ENCODE results near the gene FAM241B.

DNA sequence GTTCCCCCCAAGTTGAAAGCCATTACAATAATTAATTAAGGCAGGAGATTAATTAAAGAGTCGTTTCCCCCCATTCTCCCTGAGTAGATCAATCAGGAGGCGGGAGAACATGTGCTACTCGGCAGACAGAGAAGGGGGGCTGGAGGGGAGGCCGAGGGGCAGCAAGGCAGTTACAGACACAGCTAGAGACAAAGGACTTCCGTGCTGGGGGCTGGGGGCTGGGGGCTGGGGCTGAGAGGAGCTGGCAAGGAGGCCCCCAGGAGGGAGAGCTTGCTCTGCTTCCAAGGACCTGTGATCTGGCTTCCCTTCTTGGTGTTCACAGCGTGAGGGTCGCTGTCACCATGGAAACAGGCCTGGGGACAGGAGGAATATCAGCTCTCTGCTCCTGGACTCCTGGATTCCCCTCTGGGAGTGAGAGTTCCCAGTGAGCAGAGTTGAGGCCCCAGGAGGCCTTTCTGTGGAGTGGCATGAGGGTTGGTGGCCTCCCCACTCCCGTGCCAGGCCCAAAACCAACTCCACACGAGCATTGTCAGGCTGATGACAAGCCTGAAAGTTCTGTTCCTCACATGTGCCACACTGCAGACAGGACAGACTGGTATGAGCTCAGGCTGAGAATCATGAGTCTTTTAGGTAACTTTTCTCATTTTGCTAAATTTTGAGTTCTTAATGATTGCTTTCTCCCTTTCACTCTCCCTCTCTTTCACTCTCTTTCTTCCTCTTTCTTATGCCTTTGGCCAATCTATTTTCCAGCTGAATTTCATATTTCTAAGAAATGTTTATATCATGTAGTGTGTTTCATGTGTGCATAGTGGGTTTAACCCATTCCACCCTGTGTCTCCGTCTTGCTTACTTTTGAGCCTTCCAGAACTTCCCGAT is 16.4 kb downstream of the FAM241B start:
- TF ChIP-seq POLR2AphosphoS5 (IDR thresholded peaks at IDR 0.05; ENCODE audit: low read depth, low read length) (no peak), TAF1 (IDR thresholded peaks at IDR 0.05; ENCODE audit: borderline replicate concordance, insufficient read depth, low read length) (no peak), SIN3A (IDR thresholded peaks at IDR 0.05; ENCODE audit: borderline replicate concordance, insufficient read depth, low read length) (no peak), FOXP2 (optimal IDR thresholded peaks at IDR 0.05; ENCODE audit: borderline replicate concordance, extremely low read depth, extremely low read length, insufficient read depth) (no peak)
- TF ChIP-seq, protein P1, sequence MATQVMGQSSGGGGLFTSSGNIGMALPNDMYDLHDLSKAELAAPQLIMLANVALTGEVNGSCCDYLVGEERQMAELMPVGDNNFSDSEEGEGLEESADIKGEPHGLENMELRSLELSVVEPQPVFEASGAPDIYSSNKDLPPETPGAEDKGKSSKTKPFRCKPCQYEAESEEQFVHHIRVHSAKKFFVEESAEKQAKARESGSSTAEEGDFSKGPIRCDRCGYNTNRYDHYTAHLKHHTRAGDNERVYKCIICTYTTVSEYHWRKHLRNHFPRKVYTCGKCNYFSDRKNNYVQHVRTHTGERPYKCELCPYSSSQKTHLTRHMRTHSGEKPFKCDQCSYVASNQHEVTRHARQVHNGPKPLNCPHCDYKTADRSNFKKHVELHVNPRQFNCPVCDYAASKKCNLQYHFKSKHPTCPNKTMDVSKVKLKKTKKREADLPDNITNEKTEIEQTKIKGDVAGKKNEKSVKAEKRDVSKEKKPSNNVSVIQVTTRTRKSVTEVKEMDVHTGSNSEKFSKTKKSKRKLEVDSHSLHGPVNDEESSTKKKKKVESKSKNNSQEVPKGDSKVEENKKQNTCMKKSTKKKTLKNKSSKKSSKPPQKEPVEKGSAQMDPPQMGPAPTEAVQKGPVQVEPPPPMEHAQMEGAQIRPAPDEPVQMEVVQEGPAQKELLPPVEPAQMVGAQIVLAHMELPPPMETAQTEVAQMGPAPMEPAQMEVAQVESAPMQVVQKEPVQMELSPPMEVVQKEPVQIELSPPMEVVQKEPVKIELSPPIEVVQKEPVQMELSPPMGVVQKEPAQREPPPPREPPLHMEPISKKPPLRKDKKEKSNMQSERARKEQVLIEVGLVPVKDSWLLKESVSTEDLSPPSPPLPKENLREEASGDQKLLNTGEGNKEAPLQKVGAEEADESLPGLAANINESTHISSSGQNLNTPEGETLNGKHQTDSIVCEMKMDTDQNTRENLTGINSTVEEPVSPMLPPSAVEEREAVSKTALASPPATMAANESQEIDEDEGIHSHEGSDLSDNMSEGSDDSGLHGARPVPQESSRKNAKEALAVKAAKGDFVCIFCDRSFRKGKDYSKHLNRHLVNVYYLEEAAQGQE (IDR thresholded peaks at IDR 0.05; ENCODE audit: insufficient read depth in 1 of 2, low read depth in 2 of 2, low read length in 2 of 2), result no peak
